HEK293 (cell line): ENCODE measurements around the gene RFX4.

Experiments used
- CTCF ChIA-PET: fragments of 350-600 bp; formaldehyde crosslinking; extraction: SDS; loops from one replicate; lab custom pipeline; 2021; ENCODE audit warnings: antibody characterized with exemption; lab: Yijun Ruan, JAX
- POLR2A ChIA-PET: fragments of 300-600 bp; formaldehyde crosslinking; extraction: SDS; loops from one replicate; lab custom pipeline; 2020; ENCODE audit warnings: antibody characterized with exemption, inconsistent platforms; lab: Yijun Ruan, JAX
- H3K27ac ChIP-seq: fragments of 200-500 bp; sonication (Bioruptor generic); 2 replicates; pipeline ENCODE4 v1.5.1; 2014; ENCODE audit warnings: low read depth, low read length, control low read depth, inconsistent platforms; ENCODE audit errors: extremely low read depth
- H3K36me3 ChIP-seq, 2 experiments: fragments of 200-500 bp in 1 of 2; sonication (Bioruptor generic) in 1 of 2; 1 replicate in 1 of 2; 2 replicates in 1 of 2; pipeline ENCODE4 v1.5.1; 2014 to 2017; ENCODE audit warnings: inconsistent platforms in 2 of 2, low read length in 2 of 2; ENCODE audit not compliant: control insufficient read depth in 2 of 2, insufficient read depth in 1 of 2
- H3K4me1 ChIP-seq: fragments of 200-500 bp; sonication (Bioruptor generic); 2 replicates; pipeline ENCODE4 v1.5.1; 2014; ENCODE audit warnings: mild to moderate bottlenecking, low read length, inconsistent platforms; ENCODE audit not compliant: control insufficient read depth, insufficient read depth
- H3K4me3 ChIP-seq: 2 replicates; pipeline ENCODE4 v1.5.1; 2011; ENCODE audit warnings: low read depth, mild to moderate bottlenecking, control low read depth, low read length, moderate library complexity
- H3K9me3 ChIP-seq: fragments of 200-500 bp; sonication (Bioruptor generic); 2 replicates; pipeline ENCODE4 v1.5.1; 2014; ENCODE audit warnings: low read depth, low read length, inconsistent platforms; ENCODE audit not compliant: control insufficient read depth, insufficient read depth
- CTCF ChIP-seq: fragments of 450-650 bp; formaldehyde crosslinking; IDR thresholded peaks from 2 replicates; pipeline ENCODE4 v1.5.1; 2016; ENCODE audit warnings: missing biosample characterization, missing genetic modification characterization
- EGR2 ChIP-seq: fragments of 450-650 bp; formaldehyde crosslinking; IDR thresholded peaks from 2 replicates; pipeline ENCODE4 v1.5.1; 2016; ENCODE audit warnings: low read depth, missing biosample characterization, missing genetic modification characterization
- FEZF1 ChIP-seq: fragments of 450-650 bp; formaldehyde crosslinking; IDR thresholded peaks from 2 replicates; pipeline ENCODE4 v1.5.1; 2016; ENCODE audit warnings: missing biosample characterization, missing genetic modification characterization
- GLIS2 ChIP-seq: fragments of 450-650 bp; formaldehyde crosslinking; IDR thresholded peaks from 2 replicates; pipeline ENCODE4 v1.5.1; 2016; ENCODE audit warnings: missing biosample characterization, missing genetic modification characterization
- SCRT1 ChIP-seq: fragments of 450-650 bp; formaldehyde crosslinking; IDR thresholded peaks from 2 replicates; pipeline ENCODE4 v1.5.1; 2016; ENCODE audit warnings: missing biosample characterization, missing genetic modification characterization, borderline replicate concordance
- ZBTB48 ChIP-seq: fragments of 450-650 bp; formaldehyde crosslinking; IDR thresholded peaks from 2 replicates; pipeline ENCODE4 v1.5.1; 2016; ENCODE audit warnings: missing biosample characterization, missing genetic modification characterization
- ZEB2 ChIP-seq: fragments of 450-650 bp; formaldehyde crosslinking; IDR thresholded peaks from 2 replicates; pipeline ENCODE4 v1.5.1; 2016; ENCODE audit warnings: missing biosample characterization, missing genetic modification characterization
- ZFHX2 ChIP-seq: fragments of 450-650 bp; formaldehyde crosslinking; conservative IDR thresholded peaks from 2 replicates; pipeline ENCODE4 v1.5.1; 2016; ENCODE audit warnings: missing biosample characterization, missing genetic modification characterization
- ZFP41 ChIP-seq: fragments of 450-650 bp; formaldehyde crosslinking; IDR thresholded peaks from 2 replicates; pipeline ENCODE4 v1.5.1; 2016; ENCODE audit warnings: missing biosample characterization, missing genetic modification characterization, borderline replicate concordance
- ZNF19 ChIP-seq: fragments of 450-650 bp; formaldehyde crosslinking; IDR thresholded peaks from 2 replicates; pipeline ENCODE4; 2016; ENCODE audit warnings: missing biosample characterization, missing genetic modification characterization, low read depth
- ZNF202 ChIP-seq: fragments of 450-650 bp; formaldehyde crosslinking; IDR thresholded peaks from 2 replicates; pipeline ENCODE4 v1.5.1; 2016; ENCODE audit warnings: missing biosample characterization, missing genetic modification characterization, borderline replicate concordance
- ZNF335 ChIP-seq: fragments of 450-650 bp; formaldehyde crosslinking; conservative IDR thresholded peaks from 2 replicates; pipeline ENCODE4 v1.5.1; 2016; ENCODE audit warnings: missing biosample characterization, missing genetic modification characterization
- ZNF341 ChIP-seq: fragments of 450-650 bp; formaldehyde crosslinking; IDR thresholded peaks from 2 replicates; pipeline ENCODE4; 2016; ENCODE audit warnings: low read depth, missing biosample characterization, missing genetic modification characterization
- ZNF423 ChIP-seq: fragments of 450-650 bp; formaldehyde crosslinking; IDR thresholded peaks from 2 replicates; pipeline ENCODE4 v1.5.1; 2016; ENCODE audit warnings: missing biosample characterization, missing genetic modification characterization
- ZNF529 ChIP-seq: fragments of 450-650 bp; formaldehyde crosslinking; IDR thresholded peaks from 2 replicates; pipeline ENCODE4 v1.5.1; 2017; ENCODE audit warnings: missing genetic modification characterization, missing biosample characterization; ENCODE audit not compliant: insufficient replicate concordance
- TF ChIP-seq, protein P1 (sequence below): fragments of 450-650 bp; formaldehyde crosslinking; optimal IDR thresholded peaks from 2 replicates; pipeline ENCODE3; 2016; ENCODE audit warnings: missing biosample characterization, mild to moderate bottlenecking, missing genetic modification characterization

RFX4 gene

GRCh38 chr12:106764738-106765137 lies 181.9 kb downstream of the RFX4 start:
- no peak overlapping the region for H3K27ac ChIP-seq
- TF ChIP-seq, protein P1, sequence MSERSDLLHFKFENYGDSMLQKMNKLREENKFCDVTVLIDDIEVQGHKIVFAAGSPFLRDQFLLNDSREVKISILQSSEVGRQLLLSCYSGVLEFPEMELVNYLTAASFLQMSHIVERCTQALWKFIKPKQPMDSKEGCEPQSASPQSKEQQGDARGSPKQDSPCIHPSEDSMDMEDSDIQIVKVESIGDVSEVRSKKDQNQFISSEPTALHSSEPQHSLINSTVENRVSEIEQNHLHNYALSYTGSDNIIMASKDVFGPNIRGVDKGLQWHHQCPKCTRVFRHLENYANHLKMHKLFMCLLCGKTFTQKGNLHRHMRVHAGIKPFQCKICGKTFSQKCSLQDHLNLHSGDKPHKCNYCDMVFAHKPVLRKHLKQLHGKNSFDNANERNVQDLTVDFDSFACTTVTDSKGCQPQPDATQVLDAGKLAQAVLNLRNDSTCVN (tag by site-specific recombination), result no peak
- CTCF ChIA-PET, result no interaction called here

GRCh38 chr12:106766393-106766826 lies 183.6 kb downstream of the RFX4 start:
- ChIA-PET POLR2A (interaction anchor here (0.6 kb wide), 1 partner anchor 382 kb away, joined by 3 read pairs; no protein-coding TSS in a partner anchor), CTCF (interaction anchor here (3.0 kb wide), 1 partner anchor 153 kb away, joined by 12 read pairs; no protein-coding TSS in a partner anchor)
- TF ChIP-seq ZNF341 (tag by site-specific recombination) (peak; percentile 94), EGR2 (peak; percentile 98), ZBTB48 (tag by site-specific recombination) (no peak), SCRT1 (tag by site-specific recombination) (no peak), ZEB2 (tag by site-specific recombination) (no peak), ZFHX2 (tag by site-specific recombination) (peak; percentile 99), CTCF (tag by site-specific recombination) (no peak), FEZF1 (tag by site-specific recombination) (peak; percentile 62; the same call in 1 of the 2 replicates), ZNF202 (tag by site-specific recombination) (no peak), ZNF19 (tag by site-specific recombination) (no peak)
- peaks cover 17% of the 10 kb centered on the region for H3K4me1 ChIP-seq
- H3K36me3 ChIP-seq, result no peaks in the 10 kb centered on the region
- no peaks in the 10 kb centered on the region for H3K9me3 ChIP-seq
- no peak overlapping the region for H3K4me3 ChIP-seq
- H3K27ac ChIP-seq, result no peak overlapping the region

More at GRCh38 chr12:106764738-106765137, 181.9 kb downstream of the RFX4 start:
- POLR2A ChIA-PET, result interaction anchor here (0.6 kb wide), 1 partner anchor 22 kb away, joined by 4 read pairs; no protein-coding TSS in a partner anchor
- no peaks in the 10 kb centered on the region for H3K9me3 ChIP-seq
- no peak overlapping the region for H3K4me3 ChIP-seq
- H3K4me1 ChIP-seq, result peaks cover 17% of the 10 kb centered on the region
- no peaks in the 10 kb centered on the region for H3K36me3 ChIP-seq

DNA sequence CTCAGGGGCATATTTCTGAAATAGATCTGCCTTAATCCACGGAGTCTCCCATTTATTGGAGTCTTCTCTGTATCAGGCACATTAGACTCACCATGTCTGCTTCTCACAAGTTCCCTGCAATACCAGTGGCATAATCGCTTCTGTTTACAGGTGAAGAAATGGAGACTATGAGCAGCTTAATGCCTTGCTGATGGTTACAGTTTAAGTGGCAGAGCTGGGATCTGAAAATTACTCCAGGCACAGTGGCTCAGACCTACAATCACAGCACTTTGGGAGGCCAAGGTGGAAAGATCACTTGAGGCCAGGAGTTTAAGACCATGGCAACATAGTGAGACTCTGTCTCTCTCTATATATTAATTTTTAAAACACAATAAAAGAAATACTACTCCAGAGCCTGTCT lies 184.4 kb downstream of the RFX4 start:
- no peak overlapping the region for H3K4me3 ChIP-seq
- no peaks in the 10 kb centered on the region for H3K9me3 ChIP-seq
- POLR2A ChIA-PET, result no interaction called here
- peaks cover 17% of the 10 kb centered on the region for H3K4me1 ChIP-seq
- CTCF ChIA-PET, result interaction anchor here (3.0 kb wide), 1 partner anchor 152 kb away, joined by 12 read pairs; no protein-coding TSS in a partner anchor
- TF ChIP-seq ZNF423 (tag by site-specific recombination) (no peak), ZNF529 (tag by site-specific recombination) (no peak), ZFP41 (tag by site-specific recombination) (no peak), ZNF335 (tag by site-specific recombination) (0 out of 2 replicates have a peak, but pooled peaks have one; percentile 9), GLIS2 (tag by site-specific recombination) (no peak)
- no peaks in the 10 kb centered on the region for H3K36me3 ChIP-seq
- no peak overlapping the region for H3K27ac ChIP-seq
